ENCODE results near the gene LARP1B.

The LARP1B gene

GRCh38 chr4:128162434-128162833 lies 101.3 kb downstream of the LARP1B start:
- ChIA-PET CTCF (no interaction called here), POLR2A (no interaction called here)
- no peak for TF ChIP-seq CTCF (IDR thresholded peaks at IDR 0.05; ENCODE audit: control extremely low read depth, extremely low read depth, low read depth, missing control alignments)
- DNase-seq (ENCODE audit: extremely low spot score), result no peak

GRCh38 chr4:128163177-128164117 lies 102.3 kb downstream of the LARP1B start:
- ChIA-PET POLR2A (no interaction called here), CTCF (no interaction called here)
- DNase-seq (ENCODE audit: extremely low spot score), result no peak
- TF ChIP-seq CTCF (IDR thresholded peaks at IDR 0.05; ENCODE audit: control extremely low read depth, extremely low read depth, low read depth, missing control alignments), result no peak

GRCh38 chr4:128166982-128167381 lies 105.9 kb downstream of the LARP1B start:
- no peak for DNase-seq (ENCODE audit: extremely low spot score)
- TF ChIP-seq CTCF (IDR thresholded peaks at IDR 0.05; ENCODE audit: control extremely low read depth, extremely low read depth, low read depth, missing control alignments), result no peak
- ChIA-PET POLR2A (no interaction called here), CTCF (no interaction called here)

GRCh38 chr4:128168701-128169100 lies 107.6 kb downstream of the LARP1B start:
- ChIA-PET POLR2A (no interaction called here), CTCF (interaction anchor here (1.2 kb wide), 1 partner anchor 12 kb away, joined by 3 read pairs; no protein-coding TSS in a partner anchor)
- DNase-seq (ENCODE audit: extremely low spot score), result no peak
- TF ChIP-seq CTCF (IDR thresholded peaks at IDR 0.05; ENCODE audit: control extremely low read depth, extremely low read depth, low read depth, missing control alignments), result no peak

GRCh38 chr4:128169245-128169644 lies 108.1 kb downstream of the LARP1B start:
- no peak for TF ChIP-seq CTCF (IDR thresholded peaks at IDR 0.05; ENCODE audit: control extremely low read depth, extremely low read depth, low read depth, missing control alignments)
- CTCF ChIA-PET, result interaction anchor here (1.2 kb wide), 1 partner anchor 13 kb away, joined by 3 read pairs; no protein-coding TSS in a partner anchor
- POLR2A ChIA-PET, result no interaction called here
- DNase-seq (ENCODE audit: extremely low spot score), result no peak

- CTCF ChIA-PET, result no interaction called here
- TF ChIP-seq CTCF (IDR thresholded peaks at IDR 0.05; ENCODE audit: control extremely low read depth, extremely low read depth, low read depth, missing control alignments), result no peak
- POLR2A ChIA-PET, result no interaction called here
- no peak for DNase-seq (ENCODE audit: extremely low spot score)
Observed at GRCh38 chr4:128176643-128177042, 115.5 kb downstream of the LARP1B start.

Data from GM10248 (cell line).